Ascending aorta (tissue), 2 donors: ENCODE measurements around the gene SRPK2. TPM values are rescaled to one million over a fixed set of nuclear protein-coding genes. Genes with fewer than 3 reads are reported as not detected.
"Not testable (repeated sequence)": the region's sequence is repeated elsewhere in the genome, so short reads cannot be mapped to it uniquely, and the experiment has no call there.

Source experiments
- DNase-seq, 2 donors: peaks; one replicate each; pipeline ENCODE4 v3.0.0-alpha.2; 2019; ENCODE audit warnings: low spot score in 2 of 2
- H3K27ac ChIP-seq, 2 donors: fragments of 200-600 bp; sonication (generic); one replicate each; pipeline ENCODE4 v1.5.1; 2016 to 2017; ENCODE audit warnings: mild to moderate bottlenecking in 1 of 2
- H3K27me3 ChIP-seq: fragments of 200-600 bp; sonication (generic); one replicate; pipeline ENCODE4 v1.5.1; 2017
- H3K36me3 ChIP-seq, 2 donors: fragments of 200-600 bp; sonication (generic); one replicate each; pipeline ENCODE4 v1.5.1; 2016
- H3K4me1 ChIP-seq, 2 donors: fragments of 200-600 bp; sonication (generic); one replicate each; pipeline ENCODE4 v1.5.1; 2016 to 2017; ENCODE audit warnings: mild to moderate bottlenecking in 1 of 2
- H3K4me3 ChIP-seq, 2 donors: fragments of 200-600 bp; sonication (generic); one replicate each; pipeline ENCODE4 v1.5.1; 2016 to 2017; ENCODE audit warnings: mild to moderate bottlenecking in 1 of 2
- H3K9me3 ChIP-seq, 2 donors: fragments of 200-600 bp; sonication (generic); one replicate each; pipeline ENCODE4 v1.5.1; 2016
- CTCF ChIP-seq, 3 experiments: fragments of 200-600 bp in 2 of 3; fragments of 450-650 bp in 1 of 3; sonication (generic) in 2 of 3; IDR thresholded peaks; one replicate each; pipeline ENCODE4 v1.5.1; 2016 to 2019; ENCODE audit warnings: antibody characterized with exemption in 3 of 3, mild to moderate bottlenecking in 1 of 3, moderate library complexity in 1 of 3
- intact Hi-C: fragments of 100-400 bp; cut with DNase I; formaldehyde crosslinking; loops from one replicate; pipeline ENCODE4 v1.15.1; 2023
- total RNA-seq: library from RNA; depleted of rRNA; stranded (reverse); fragments of >200 nt; gene quantifications from one replicate; pipeline ENCODE4 v1.1.0, GENCODE V29; 2016

Gene SRPK2
- total RNA-seq = 26.2 TPM

GRCh38 chr7:105388356-105389087, at the start of gene SRPK2:
Gene SRPK2 (minus strand): TSS chr7:105388921.
- no peak for TF ChIP-seq CTCF (IDR thresholded peaks at IDR 0.05)
- Histone ChIP-seq H3K27me3 (no peaks in the 10 kb centered on the region), H3K36me3 (no peaks in the 10 kb centered on the region), H3K4me3 (peak within 1 kb of the TSS; percentile 97 to 100), H3K4me1 (no peaks in the 10 kb centered on the region), H3K27ac (peak within 1 kb of the TSS; percentile 78 to 91), H3K9me3 (no peaks in the 10 kb centered on the region)
- intact Hi-C loops = no loop called here
- peak in 1 of 2 donors; percentile 81 for DNase-seq

GRCh38 chr7:105438254-105438653, 49.5 kb upstream of the SRPK2 start:
- H3K4me1 ChIP-seq = no peaks in the 10 kb centered on the region
- no peaks in the 10 kb centered on the region for H3K36me3 ChIP-seq
- H3K27ac ChIP-seq = no peak overlapping the region
- DNase-seq = no peak
- H3K4me3 ChIP-seq = no peak overlapping the region
- intact Hi-C loops = no loop called here
- H3K27me3 ChIP-seq = no peaks in the 10 kb centered on the region
- TF ChIP-seq CTCF (IDR thresholded peaks at IDR 0.05) = no peak
- no peaks in the 10 kb centered on the region for H3K9me3 ChIP-seq

GRCh38 chr7:105437356-105437755, 48.6 kb upstream of the SRPK2 start:
- H3K9me3 ChIP-seq, H3K27me3 ChIP-seq, DNase-seq, H3K27ac ChIP-seq, H3K36me3 ChIP-seq, H3K4me3 ChIP-seq, H3K4me1 ChIP-seq, intact Hi-C loops: not testable (repeated sequence)

- Histone ChIP-seq H3K27me3 (no peaks in the 10 kb centered on the region), H3K4me1 (no peaks in the 10 kb centered on the region), H3K36me3 (no peaks in the 10 kb centered on the region), H3K4me3 (no peak overlapping the region), H3K27ac (no peak overlapping the region), H3K9me3 (no peaks in the 10 kb centered on the region)
- intact Hi-C loops = no loop called here
- peak; percentile 13 to 54 (median 30) for TF ChIP-seq CTCF (IDR thresholded peaks at IDR 0.05)
- no peak for DNase-seq
Observed at GRCh38 chr7:105429746-105430612, 41.3 kb upstream of the SRPK2 start.

- H3K27ac ChIP-seq = no peak overlapping the region
- intact Hi-C loops = no loop called here
Observed at GRCh38 chr7:105426606-105427146, 38.0 kb upstream of the SRPK2 start.

More at GRCh38 chr7:105426606-105427146, 38.0 kb upstream of the SRPK2 start:
- no peak for TF ChIP-seq CTCF (IDR thresholded peaks at IDR 0.05)
- no peak for DNase-seq
- H3K4me1 ChIP-seq = no peaks in the 10 kb centered on the region
- H3K27me3 ChIP-seq = no peaks in the 10 kb centered on the region
- H3K4me3 ChIP-seq = no peak overlapping the region
- H3K9me3 ChIP-seq = no peaks in the 10 kb centered on the region
- H3K36me3 ChIP-seq = no peaks in the 10 kb centered on the region
